GM23248 (cell line): ENCODE measurements around the gene ERI3. TPM values are rescaled to one million over a fixed set of nuclear protein-coding genes. Genes with fewer than 3 reads are reported as not detected.

Experiments used
- DNase-seq: peaks from one replicate; pipeline ENCODE4 v3.0.0-alpha.2; 2015
- H2AFZ ChIP-seq: fragments of 200-600 bp; sonication (generic); 2 replicates; pipeline ENCODE4 v1.6.1; 2016; ENCODE audit warnings: antibody characterized with exemption
- H3F3A ChIP-seq: fragments of 200-600 bp; sonication (generic); 2 replicates; pipeline ENCODE4 v1.6.1; 2016; ENCODE audit warnings: mild to moderate bottlenecking, antibody characterized with exemption, mixed run types; ENCODE audit not compliant: insufficient read depth
- H3K27ac ChIP-seq: fragments of 200-600 bp; sonication (generic); 2 replicates; pipeline ENCODE4 v1.5.1; 2016; ENCODE audit warnings: mild to moderate bottlenecking
- H3K27me3 ChIP-seq: fragments of 200-600 bp; sonication (generic); replicated peaks from 2 replicates; pipeline ENCODE4 v1.6.1; 2016; ENCODE audit warnings: mild to moderate bottlenecking; ENCODE audit not compliant: insufficient read depth
- H3K36me3 ChIP-seq: fragments of 200-600 bp; sonication (generic); 2 replicates; pipeline ENCODE4 v1.6.1; 2016; ENCODE audit warnings: low read depth, mild to moderate bottlenecking
- H3K4me1 ChIP-seq: fragments of 200-600 bp; sonication (generic); 2 replicates; pipeline ENCODE4 v1.6.1; 2016; ENCODE audit warnings: mild to moderate bottlenecking; ENCODE audit not compliant: insufficient read depth
- H3K4me2 ChIP-seq: fragments of 200-600 bp; sonication (generic); one replicate; pipeline ENCODE4 v1.6.1; 2016; ENCODE audit warnings: mild to moderate bottlenecking; ENCODE audit not compliant: unreplicated experiment
- H3K4me3 ChIP-seq: fragments of 200-600 bp; sonication (generic); 2 replicates; pipeline ENCODE4 v1.5.1; 2016; ENCODE audit warnings: mild to moderate bottlenecking
- H3K79me2 ChIP-seq: fragments of 200-600 bp; sonication (generic); 2 replicates; pipeline ENCODE4 v1.6.1; 2016; ENCODE audit warnings: mild to moderate bottlenecking; ENCODE audit not compliant: insufficient read depth
- H3K9ac ChIP-seq: fragments of 200-600 bp; sonication (generic); 2 replicates; pipeline ENCODE4 v1.6.1; 2016; ENCODE audit warnings: mild to moderate bottlenecking
- H3K9me2 ChIP-seq: fragments of 200-600 bp; sonication (generic); 2 replicates; pipeline ENCODE4 v1.6.1; 2016; ENCODE audit warnings: mixed run types, mild to moderate bottlenecking, moderate library complexity; ENCODE audit not compliant: insufficient read depth
- H3K9me3 ChIP-seq: fragments of 200-600 bp; sonication (generic); one replicate; pipeline ENCODE4 v1.6.1; 2017; ENCODE audit warnings: low read depth
- H4K20me1 ChIP-seq: fragments of 200-600 bp; sonication (generic); 2 replicates; pipeline ENCODE4 v1.6.0; 2016; ENCODE audit not compliant: insufficient read depth
- EZH2 ChIP-seq: fragments of 200-600 bp; sonication (generic); IDR thresholded peaks from 2 replicates; pipeline ENCODE4 v1.6.1; 2018; ENCODE audit warnings: antibody characterized with exemption, mild to moderate bottlenecking; ENCODE audit not compliant: insufficient read depth, poor library complexity, severe bottlenecking
- EZH2phosphoT487 ChIP-seq: fragments of 200-600 bp; sonication (generic); IDR thresholded peaks from 2 replicates; pipeline ENCODE4 v1.6.1; 2018; ENCODE audit warnings: antibody characterized with exemption, moderate library complexity, mild to moderate bottlenecking, low read depth; ENCODE audit not compliant: insufficient read depth
- WGBS, 2 experiments: methylation state at CpG; one replicate each; pipeline ENCODE4 v1.1.6; 2015 to 2017; ENCODE audit warnings: low lambda C conversion rate in 2 of 2, low coverage in 1 of 2; ENCODE audit errors: missing lambda C conversion rate in 2 of 2; 5-methylcytosine and 5-hydroxymethylcytosine counted together
- in situ Hi-C: fragments of 300-500 bp; cut with MboI; formaldehyde crosslinking; loops from 2 replicates; pipeline ENCODE4 v1.15.0; 2020
- polyA plus RNA-seq: library from polyadenylated mRNA; unstranded; fragments of >200 nt; fragmentation: Nextera tagmentation; extraction: Ambion mirVana; gene quantifications from 2 replicates; pipeline ENCODE4 v1.2.1, GENCODE V29; 2016
- small RNA-seq: library from RNA; depleted of rRNA; stranded (forward); fragments of <200 nt; gene quantifications from one replicate; pipeline ENCODE3, GENCODE V24; 2014; ENCODE audit warnings: low read depth, low replicate concordance
- total RNA-seq: library from RNA; depleted of rRNA; stranded (reverse); fragments of >200 nt; shearing (Covaris generic); gene quantifications from 2 replicates; pipeline ENCODE4 v1.2.3, GENCODE V29; 2014; rRNA removed

Gene ERI3
- total and polyA plus RNA-seq, 2 experiments from 2014 or later: 51.2 to 83.4 TPM

GRCh38 chr1:44200336-44200735 is 154.7 kb downstream of the ERI3 start:
- no peak for DNase-seq
- H3K79me2 ChIP-seq: no peaks in the 10 kb centered on the region
- H3K9me2 ChIP-seq: no peaks in the 10 kb centered on the region
- H3K4me3 ChIP-seq: no peak overlapping the region
- 76 to 79% methylated on average over 8 of the region's 8 CpGs for WGBS, 2 experiments
- no peak overlapping the region for H2AFZ ChIP-seq
- H4K20me1 ChIP-seq: no peaks in the 10 kb centered on the region
- H3F3A ChIP-seq: no peaks in the 10 kb centered on the region
- TF ChIP-seq EZH2: no peak
- no peak for TF ChIP-seq EZH2phosphoT487
- no peak overlapping the region for H3K9ac ChIP-seq
- in situ Hi-C loops: no loop called here
- no peaks in the 10 kb centered on the region for H3K27me3 ChIP-seq
- H3K36me3 ChIP-seq: no peaks in the 10 kb centered on the region
- H3K9me3 ChIP-seq: no peaks in the 10 kb centered on the region
- no peak overlapping the region for H3K4me2 ChIP-seq
- H3K27ac ChIP-seq: no peak overlapping the region
- H3K4me1 ChIP-seq: no peaks in the 10 kb centered on the region

GRCh38 chr1:44174630-44175029 is 180.4 kb downstream of the ERI3 start:
- H3K4me2 ChIP-seq: no peak overlapping the region
- TF ChIP-seq EZH2phosphoT487 (no peak), EZH2 (no peak)
- no peaks in the 10 kb centered on the region for H3F3A ChIP-seq
- in situ Hi-C loops: no loop called here
- no peaks in the 10 kb centered on the region for H3K36me3 ChIP-seq
- H3K4me1 ChIP-seq: peaks cover 5% of the 10 kb centered on the region
- 23 to 25% methylated on average over 1 of the region's 1 CpG for WGBS, 2 experiments
- no peaks in the 10 kb centered on the region for H3K27me3 ChIP-seq
- H3K9me2 ChIP-seq: no peaks in the 10 kb centered on the region
- no peak overlapping the region for H3K9ac ChIP-seq
- no peak for DNase-seq
- H2AFZ ChIP-seq: no peak overlapping the region
- H3K9me3 ChIP-seq: no peaks in the 10 kb centered on the region
- H3K4me3 ChIP-seq: no peak overlapping the region
- H3K27ac ChIP-seq: no peak overlapping the region
- no peaks in the 10 kb centered on the region for H3K79me2 ChIP-seq
- no peaks in the 10 kb centered on the region for H4K20me1 ChIP-seq

Small RNAs within 50 kb of the gene (small RNA-seq; reads per million reads assigned to genes)
- gene AL035417.1 (not detected), gene RNU6-369P (not detected)

Other genes starting within 250 kb of the ERI3 start
- 0.11 and 0.13 TPM in 2 replicates for gene KLF17, start 236.4 kb downstream of the ERI3 start, total RNA-seq
- gene KLF17, start 236.4 kb downstream of the ERI3 start, polyA plus RNA-seq: 0.08 and 0.09 TPM in 2 replicates
- not detected in 2 replicates for gene KLF18, start 213.6 kb downstream of the ERI3 start, total RNA-seq
- not detected in 2 replicates for gene KLF18, start 213.6 kb downstream of the ERI3 start, polyA plus RNA-seq
- 9.6 and 16.0 TPM in 2 replicates for gene DMAP1, start 141.8 kb downstream of the ERI3 start, total RNA-seq
- 30.5 and 32.7 TPM in 2 replicates for gene DMAP1, start 141.8 kb downstream of the ERI3 start, polyA plus RNA-seq
- 90.8 and 123 TPM in 2 replicates for gene RNF220, start 50.0 kb upstream of the ERI3 start, total RNA-seq
- 47.2 and 47.4 TPM in 2 replicates for gene RNF220, start 50.0 kb upstream of the ERI3 start, polyA plus RNA-seq